ENCODE measurements around the gene NRIP2. TPM values are rescaled to one million over a fixed set of nuclear protein-coding genes. Genes with fewer than 3 reads are reported as not detected.

The NRIP2 gene
- total RNA-seq, 1 experiment from 2014 or later = 0.15 TPM

DNA sequence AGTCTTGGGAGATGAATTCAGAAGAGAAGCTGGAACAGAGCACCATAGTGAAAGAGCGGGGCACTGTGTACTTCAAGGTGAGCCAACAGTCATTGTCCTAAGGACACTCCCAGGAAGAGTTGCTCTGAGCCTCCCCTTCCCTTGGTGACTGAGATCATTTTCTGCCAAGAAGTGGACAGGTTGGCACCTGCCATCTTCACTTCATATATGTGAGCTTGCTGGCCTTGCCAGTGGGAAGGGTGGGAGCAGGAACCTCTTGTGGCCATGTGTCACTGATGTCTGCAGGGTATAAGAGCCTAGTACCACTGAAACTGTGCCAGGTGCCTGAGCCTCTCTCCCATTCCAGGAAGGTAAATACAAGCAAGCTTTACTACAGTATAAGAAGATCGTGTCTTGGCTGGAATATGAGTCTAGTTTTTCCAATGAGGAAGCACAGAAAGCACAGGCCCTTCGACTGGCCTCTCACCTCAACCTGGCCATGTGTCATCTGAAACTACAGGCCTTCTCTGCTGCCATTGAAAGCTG, 34.7 kb downstream of the NRIP2 start:
- Histone ChIP-seq H2BK120ac (ENCODE audit: low read depth, low read length, poor library complexity, severe bottlenecking) (no peak overlapping the region), H4K8ac (replicated peaks; ENCODE audit: insufficient read length, low read depth, low read length) (no peak overlapping the region), H2AK5ac (ENCODE audit: insufficient read length, low read length) (no peak overlapping the region), H2BK12ac (ENCODE audit: insufficient read length, low read depth, low read length) (no peak overlapping the region), H3K79me1 (ENCODE audit: insufficient read depth, low read depth, low read length, poor library complexity, severe bottlenecking) (no peaks in the 10 kb centered on the region), H2BK20ac (ENCODE audit: low read depth, low read length, poor library complexity, severe bottlenecking) (no peak overlapping the region), H3K23me2 (ENCODE audit: insufficient read length, low read depth, low read length, poor library complexity, severe bottlenecking) (peaks cover 6% of the 10 kb centered on the region), H3K79me2 (ENCODE audit: insufficient read depth, low read length) (peaks cover 8% of the 10 kb centered on the region; the same call in 1 of the 2 replicates), H2BK15ac (ENCODE audit: low read depth, low read length) (no peak overlapping the region), H3K4me2 (ENCODE audit: insufficient read depth, insufficient read length, low read length) (no peak overlapping the region), H3K27ac (ENCODE audit: insufficient read length, low read depth, low read length) (no peak overlapping the region), H3K9me3 (ENCODE audit: control insufficient read depth, low read depth, low read length) (no peaks in the 10 kb centered on the region), H3K14ac (ENCODE audit: insufficient read depth, low read length) (no peak overlapping the region), H3K4me1 (ENCODE audit: insufficient read depth, low read length) (no peaks in the 10 kb centered on the region), H4K5ac (ENCODE audit: insufficient read length, low read depth, low read length) (no peak overlapping the region), H3K27me3 (ENCODE audit: insufficient read depth, low read length) (no peaks in the 10 kb centered on the region), H3K23ac (ENCODE audit: insufficient read length, low read depth, low read length) (no peak overlapping the region), H2BK5ac (ENCODE audit: insufficient read length, low read length) (no peak overlapping the region), H3K56ac (ENCODE audit: insufficient read length, low read depth, low read length) (no peak overlapping the region), H2AFZ (ENCODE audit: low read length) (no peak overlapping the region), H4K91ac (ENCODE audit: insufficient read length, low read depth, low read length) (no peak overlapping the region), H3K4ac (ENCODE audit: low read depth, low read length) (no peak overlapping the region), H3K18ac (ENCODE audit: insufficient read length, low read depth, low read length) (no peak overlapping the region), H3T11ph (ENCODE audit: low read length) (no peak overlapping the region), H4K20me1 (ENCODE audit: control insufficient read depth, insufficient read depth, insufficient read length) (no peaks in the 10 kb centered on the region), H3K9ac (ENCODE audit: extremely low read depth, insufficient read length, low read length) (no peak overlapping the region)
- TF ChIP-seq, protein P1, sequence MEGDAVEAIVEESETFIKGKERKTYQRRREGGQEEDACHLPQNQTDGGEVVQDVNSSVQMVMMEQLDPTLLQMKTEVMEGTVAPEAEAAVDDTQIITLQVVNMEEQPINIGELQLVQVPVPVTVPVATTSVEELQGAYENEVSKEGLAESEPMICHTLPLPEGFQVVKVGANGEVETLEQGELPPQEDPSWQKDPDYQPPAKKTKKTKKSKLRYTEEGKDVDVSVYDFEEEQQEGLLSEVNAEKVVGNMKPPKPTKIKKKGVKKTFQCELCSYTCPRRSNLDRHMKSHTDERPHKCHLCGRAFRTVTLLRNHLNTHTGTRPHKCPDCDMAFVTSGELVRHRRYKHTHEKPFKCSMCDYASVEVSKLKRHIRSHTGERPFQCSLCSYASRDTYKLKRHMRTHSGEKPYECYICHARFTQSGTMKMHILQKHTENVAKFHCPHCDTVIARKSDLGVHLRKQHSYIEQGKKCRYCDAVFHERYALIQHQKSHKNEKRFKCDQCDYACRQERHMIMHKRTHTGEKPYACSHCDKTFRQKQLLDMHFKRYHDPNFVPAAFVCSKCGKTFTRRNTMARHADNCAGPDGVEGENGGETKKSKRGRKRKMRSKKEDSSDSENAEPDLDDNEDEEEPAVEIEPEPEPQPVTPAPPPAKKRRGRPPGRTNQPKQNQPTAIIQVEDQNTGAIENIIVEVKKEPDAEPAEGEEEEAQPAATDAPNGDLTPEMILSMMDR (conservative IDR thresholded peaks at IDR 0.05) = no peak
- Mint-ChIP-seq H3K9me3 (peaks cover 0 to 3% of the 10 kb centered on the region in 2 experiments; a peak in 2 of 5 replicates), H3K27ac (no peak overlapping the region), H3K27me3 (ENCODE audit: low read depth) (no peaks in the 10 kb centered on the region), H3K4me3 (no peak overlapping the region), H3K36me3 (ENCODE audit: insufficient read depth in 1 of 3, low read depth in 3 of 3) (peaks cover 73 to 92% (median 90%) of the 10 kb centered on the region in 3 experiments), H3K4me1 (peaks cover 9 to 15% of the 10 kb centered on the region in 2 experiments)
- no peak for DNase-seq
- no CpG with 5 or more reads among the region's 3 CpGs for WGBS (ENCODE audit: extremely low coverage, insufficient read length, low lambda C conversion rate)

All from H9 (cell line).